NCI-H345 treated with DMSO at 0.1 percent for 48 hours (cell line): Measurements from ENCODE around the gene FAT4.

Source experiments
- DNase-seq: peaks from one replicate; lab custom pipeline; 2025; ENCODE audit not compliant: unreplicated experiment; lab: John Stamatoyannopoulos, UW

Gene FAT4

GRCh38 chr4:125316401-125316790, 1.6 kb downstream of the FAT4 start:
- DNase-seq: no peak

GRCh38 chr4:125316791-125317524, 2.2 kb downstream of the FAT4 start:
- no peak for DNase-seq

GRCh38 chr4:125317525-125317877, 2.7 kb downstream of the FAT4 start:
- DNase-seq: no peak

GRCh38 chr4:125319311-125319710, 4.6 kb downstream of the FAT4 start:
- no peak for DNase-seq

- DNase-seq: no peak
These were observed 7.1 kb downstream of the FAT4 start for GRCh38 chr4:125321709-125322365.

- DNase-seq: no peak
These were observed 7.6 kb downstream of the FAT4 start for GRCh38 chr4:125322366-125322730.

- no peak for DNase-seq
These were observed 8.9 kb downstream of the FAT4 start for GRCh38 chr4:125323654-125324053.

- DNase-seq: no peak
These were observed 11.0 kb downstream of the FAT4 start for GRCh38 chr4:125325733-125326132.

GRCh38 chr4:125331116-125331515, 16.4 kb downstream of the FAT4 start:
- DNase-seq: no peak

GRCh38 chr4:125334926-125335325, 20.2 kb downstream of the FAT4 start:
- DNase-seq: no peak

- no peak for DNase-seq
These were observed 24.1 kb downstream of the FAT4 start for GRCh38 chr4:125338814-125339213.

- DNase-seq: no peak
These were observed 29.4 kb downstream of the FAT4 start for GRCh38 chr4:125344198-125344597.

GRCh38 chr4:125346616-125347015, 31.9 kb downstream of the FAT4 start:
- no peak for DNase-seq

- no peak for DNase-seq
These were observed 35.8 kb downstream of the FAT4 start for GRCh38 chr4:125350470-125351135.

GRCh38 chr4:125352521-125352920, 37.8 kb downstream of the FAT4 start:
- no peak for DNase-seq

- no peak for DNase-seq
These were observed 38.4 kb downstream of the FAT4 start for GRCh38 chr4:125353131-125353530.

GRCh38 chr4:125355791-125356190, 41.0 kb downstream of the FAT4 start:
- DNase-seq: no peak

GRCh38 chr4:125357675-125358074, 42.9 kb downstream of the FAT4 start:
- DNase-seq: no peak

- no peak for DNase-seq
These were observed 43.7 kb downstream of the FAT4 start for GRCh38 chr4:125358453-125358852.

- no peak for DNase-seq
These were observed 44.6 kb downstream of the FAT4 start for GRCh38 chr4:125359363-125359762.

GRCh38 chr4:125359960-125360634, 45.3 kb downstream of the FAT4 start:
- no peak for DNase-seq

GRCh38 chr4:125360727-125361126, 46.0 kb downstream of the FAT4 start:
- no peak for DNase-seq
